GM18508 (cell line): Measurements from ENCODE around the gene ZNF22.
A peak's percentile ranks its signal among the peaks of the same experiment; 100 is the strongest.

Source experiments
- ATAC-seq: cut with Tn5 transposase; IDR thresholded peaks from one replicate; pipeline ENCODE4 v1.9.1; 2021; ENCODE audit warnings: moderate number of reproducible peaks; ENCODE audit not compliant: insufficient read depth, unreplicated experiment

ZNF22 gene

GRCh38 chr10:44988957-44989585 is 11.7 kb upstream of the ZNF22 start:
- ATAC-seq, result no peak

GRCh38 chr10:44989597-44990301 is 11.0 kb upstream of the ZNF22 start:
- no peak for ATAC-seq

GRCh38 chr10:44990302-44990655 is 10.4 kb upstream of the ZNF22 start:
- no peak for ATAC-seq

- ATAC-seq, result no peak
Measured at GRCh38 chr10:44990965-44991364, 9.8 kb upstream of the ZNF22 start.

DNA sequence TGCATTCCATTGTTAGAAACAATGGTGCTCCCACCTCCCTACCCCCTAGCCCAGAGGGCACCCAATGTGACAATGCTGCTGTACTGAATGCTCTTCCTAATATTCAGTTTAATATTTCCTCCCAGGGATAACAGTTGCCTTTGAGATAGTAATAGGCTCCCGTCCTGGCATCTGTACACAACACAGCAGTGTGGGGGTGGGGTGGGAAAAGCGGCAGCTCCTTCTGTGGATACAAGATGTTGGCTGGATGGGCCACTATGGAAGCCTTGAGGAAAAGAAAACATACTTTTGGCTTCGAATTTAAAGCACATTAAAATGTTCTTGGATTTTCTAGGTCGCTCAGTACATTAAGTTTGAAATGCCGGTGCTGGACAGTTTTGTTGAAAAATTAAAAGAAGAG is 9.2 kb upstream of the ZNF22 start:
- ATAC-seq, result no peak

- ATAC-seq, result no peak
Measured at GRCh38 chr10:44992070-44992731, 8.5 kb upstream of the ZNF22 start.

DNA sequence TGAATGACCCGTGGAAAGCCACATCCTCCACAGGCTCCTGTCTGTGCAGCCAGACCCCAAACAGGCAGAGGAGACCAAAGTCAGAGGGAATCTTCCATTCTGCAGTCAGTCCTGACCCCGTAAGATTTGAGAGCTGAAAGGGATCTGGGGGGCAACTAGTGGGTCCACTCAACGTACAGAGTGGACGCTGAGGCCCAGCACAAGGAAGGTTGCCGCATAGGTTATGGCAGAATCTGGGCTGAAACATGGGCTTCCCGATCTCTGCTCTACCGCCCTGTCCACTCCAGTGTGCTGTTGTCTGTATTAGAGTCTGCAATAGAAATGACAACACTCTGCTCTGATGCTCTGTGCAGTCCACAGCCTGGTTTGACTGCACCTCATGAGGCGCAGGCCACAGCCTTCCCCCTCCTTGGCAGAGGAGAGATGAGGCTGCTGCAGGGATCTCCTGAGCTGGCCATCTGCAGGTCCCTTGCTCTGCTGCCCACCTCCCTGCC is 7.9 kb upstream of the ZNF22 start:
- no peak for ATAC-seq

GRCh38 chr10:44993226-44993921 is 7.3 kb upstream of the ZNF22 start:
- ATAC-seq, result no peak

DNA sequence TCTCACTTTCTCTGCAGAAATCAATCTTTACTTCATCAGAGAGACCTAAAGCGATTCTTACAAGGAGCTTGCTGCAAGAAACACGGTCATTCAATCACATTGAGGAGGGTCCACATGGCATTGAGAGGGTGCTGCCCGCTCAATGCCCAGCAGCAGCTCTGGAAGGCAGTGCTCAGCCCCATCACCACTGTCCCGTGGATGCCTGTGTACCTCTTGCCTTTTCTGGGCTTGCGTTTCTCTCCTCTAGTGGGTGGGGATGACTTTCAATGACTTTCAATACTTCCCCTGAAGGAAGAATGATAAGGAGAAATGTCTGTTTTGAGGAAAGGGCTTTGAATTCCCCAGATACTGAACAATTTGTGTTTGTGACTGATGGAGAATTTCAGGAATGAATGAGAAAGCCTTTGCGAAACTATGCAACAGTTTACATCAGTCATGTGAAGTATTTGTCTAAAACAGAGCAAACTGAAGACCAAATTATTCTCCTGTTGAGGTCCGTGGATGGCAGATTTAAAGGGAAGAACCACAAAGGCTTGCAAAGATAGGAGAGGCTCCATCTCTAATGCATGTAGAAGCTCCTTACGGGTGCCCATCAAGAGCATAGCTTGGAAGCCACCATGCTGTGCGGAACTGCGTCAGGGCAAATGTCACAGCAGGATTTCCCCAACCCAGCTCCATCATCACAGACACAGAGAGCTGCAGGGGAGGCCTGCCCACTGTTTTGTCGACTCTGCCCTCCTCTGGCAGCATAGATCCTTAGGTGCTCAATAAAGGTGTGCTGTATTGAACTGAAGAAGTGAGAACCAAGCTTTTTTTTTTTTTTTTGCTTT is 6.6 kb upstream of the ZNF22 start:
- ATAC-seq, result no peak

- no peak for ATAC-seq
Measured at GRCh38 chr10:44994752-44995530, 5.8 kb upstream of the ZNF22 start.

- ATAC-seq, result no peak
Measured at GRCh38 chr10:44995581-44995913, 5.2 kb upstream of the ZNF22 start.

DNA sequence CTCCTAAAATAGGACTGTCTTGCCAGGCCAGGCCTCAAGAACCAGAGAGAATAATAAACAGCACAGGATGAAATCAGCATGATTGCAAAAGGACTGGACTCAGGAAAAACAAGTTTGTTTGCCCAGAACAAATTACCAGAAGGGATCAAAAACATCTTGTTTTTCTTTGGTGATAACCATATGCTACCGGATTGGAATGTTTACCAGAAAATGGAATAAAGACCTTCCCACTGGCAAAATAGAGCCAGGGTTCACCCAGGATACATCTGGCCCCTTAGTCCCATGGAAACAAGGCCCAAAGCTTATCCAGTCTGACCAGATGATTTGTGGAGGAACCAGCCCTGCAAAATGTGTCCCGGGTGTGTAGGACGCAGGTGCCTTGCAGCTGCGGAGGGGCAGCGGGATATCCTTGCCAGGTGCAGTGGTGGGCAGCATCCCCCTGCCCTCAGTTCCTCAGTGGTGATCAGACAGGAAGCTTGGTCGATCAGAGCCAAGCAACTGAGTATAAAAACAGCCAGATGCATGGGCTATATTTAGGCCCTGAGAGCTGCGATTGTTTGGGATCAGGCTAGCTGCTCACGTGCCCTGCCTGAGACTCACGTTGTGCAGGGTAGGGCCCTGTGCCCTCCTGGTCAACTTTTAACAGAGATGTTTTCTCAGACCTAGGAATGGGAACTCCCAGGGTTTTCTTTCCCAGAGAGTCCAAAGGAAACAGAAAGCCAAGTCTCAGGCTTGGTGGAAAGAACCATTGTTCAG is 4.6 kb upstream of the ZNF22 start:
- no peak for ATAC-seq

DNA sequence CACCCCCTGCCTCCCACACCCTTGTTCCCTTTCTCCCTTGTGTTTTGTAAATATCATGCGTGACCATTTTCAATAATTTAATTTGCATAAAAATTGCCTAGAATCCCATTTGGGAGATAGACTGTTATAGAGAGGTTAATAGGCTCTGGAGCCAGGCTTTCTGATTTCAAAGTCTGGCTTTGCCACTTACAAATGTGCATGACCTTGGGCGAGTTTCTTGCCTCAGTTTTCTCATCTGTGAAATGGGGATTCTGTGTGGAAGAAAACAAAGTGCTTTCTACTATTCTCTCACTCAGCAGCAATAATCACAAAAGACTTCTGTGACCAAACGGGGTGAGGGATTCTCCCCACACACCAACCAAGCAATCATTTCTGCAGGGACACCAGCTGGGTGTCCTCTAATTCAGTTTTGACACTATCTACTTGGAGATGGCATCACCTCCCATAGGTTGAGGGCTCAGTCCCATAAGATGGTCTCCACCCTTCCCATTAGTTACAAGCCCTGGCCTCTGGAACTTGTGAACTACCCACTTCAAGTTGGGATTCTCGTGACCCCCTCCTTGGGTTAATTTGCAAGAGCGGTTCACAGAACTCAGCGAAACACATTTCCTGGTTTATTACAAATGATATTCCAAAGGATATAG is 3.5 kb upstream of the ZNF22 start:
- ATAC-seq, result no peak

- ATAC-seq, result no peak
Measured at GRCh38 chr10:44998146-44998631, 2.5 kb upstream of the ZNF22 start.

- no peak for ATAC-seq
Measured at GRCh38 chr10:45000138-45000751, 478 bp upstream of the ZNF22 start.

DNA sequence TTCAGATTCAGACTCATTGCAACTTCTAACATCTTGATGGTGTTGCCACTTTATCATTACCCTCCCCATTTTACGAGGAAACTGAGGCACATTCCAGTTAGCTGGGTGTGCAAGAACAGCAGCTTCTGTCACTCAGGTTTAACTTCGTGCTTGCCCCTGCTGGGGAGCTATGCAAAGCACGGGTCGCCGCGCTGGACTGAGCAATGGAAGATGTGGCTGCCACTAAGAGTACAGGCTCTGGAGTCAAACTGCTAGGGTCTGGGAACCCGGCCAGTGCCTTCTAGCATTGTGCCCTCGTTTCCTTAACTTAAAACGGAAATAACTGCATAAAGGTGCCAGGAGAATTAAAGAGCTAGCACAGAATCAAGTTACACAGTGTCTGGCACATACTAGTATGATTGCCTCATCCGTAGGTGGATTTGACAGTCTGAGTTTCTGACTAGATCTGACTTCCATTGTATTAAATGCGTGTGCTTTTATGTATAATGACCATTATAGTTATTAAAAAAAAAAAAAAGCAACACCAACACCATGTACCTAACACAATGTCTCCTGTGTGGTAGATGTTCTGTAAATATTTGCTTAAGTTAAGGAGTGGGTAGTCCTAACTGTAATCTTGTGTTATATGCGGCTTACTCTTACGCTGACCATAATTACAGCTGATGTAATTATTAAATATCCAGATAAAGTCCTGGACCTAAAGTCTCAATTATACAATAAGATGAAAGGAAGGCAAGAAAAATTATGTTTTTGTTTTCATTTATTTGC is 842 bp downstream of the ZNF22 start:
- ATAC-seq, result peak; percentile 67

- no peak for ATAC-seq
Measured at GRCh38 chr10:45003432-45004000, 2.8 kb downstream of the ZNF22 start.
